HepG2 (cell line): Measurements from ENCODE around the gene SEMA3F. TPM values are rescaled to one million over a fixed set of nuclear protein-coding genes. Genes with fewer than 3 reads are reported as not detected.

Experiments
- ATAC-seq: fragments of 200-7000 bp; cut with Tn5 transposase; 3 replicates; pipeline ENCODE4 v1.9.1; 2020; ENCODE audit warnings: mild to moderate bottlenecking, moderate library complexity
- BruUV-seq: library from RNA; stranded (reverse); fragments of 400-500 nt; replicated peaks from 2 replicates; lab custom pipeline; 2021; lab: Mats Ljungman, UMichigan
- CTCF ChIA-PET: fragments of 300-600 bp; formaldehyde crosslinking; extraction: SDS; loops from one replicate; lab custom pipeline; 2021; ENCODE audit warnings: low total read pairs, inconsistent platforms, low intra/inter-chr PET ratio; lab: Yijun Ruan, JAX
- POLR2A ChIA-PET: fragments of 350-600 bp; sonication (Branson Sonifier 250); formaldehyde crosslinking; loops from one replicate; lab custom pipeline; 2020; ENCODE audit warnings: antibody characterized with exemption, inconsistent platforms; lab: Yijun Ruan, JAX
- DNase-seq: peaks from one replicate; pipeline ENCODE4 v3.0.0-alpha.2; 2015; ENCODE audit warnings: low spot score
- FAIRE-seq: peaks from 3 replicates; lab custom pipeline; 2011; peaks lifted over from hg19 to GRCh38; lab: Jason Lieb, UNC
- H2AFZ ChIP-seq: one replicate; pipeline ENCODE4 v1.6.1; 2011; ENCODE audit warnings: low read length, inconsistent platforms
- H3K27ac ChIP-seq: fragments of 300-600 bp; 3 replicates; pipeline ENCODE4 v1.8.0; 2011; ENCODE audit warnings: mixed run types, mild to moderate bottlenecking, mixed read lengths, low read length, inconsistent platforms; ENCODE audit not compliant: insufficient read depth; ENCODE audit errors: extremely low read length
- H3K27me3 ChIP-seq, 2 experiments: fragments of 200-600 bp in 1 of 2; 2 replicates in 1 of 2; 3 replicates in 1 of 2; pipeline versions ENCODE4 v1.6.0 to v1.8.0; 2011; ENCODE audit warnings: low read length in 2 of 2, mild to moderate bottlenecking in 2 of 2, moderate library complexity in 2 of 2, inconsistent platforms in 1 of 2; ENCODE audit not compliant: insufficient read depth in 2 of 2, control insufficient read depth in 1 of 2
- H3K36me3 ChIP-seq, 2 experiments: fragments of 200-600 bp in 1 of 2; replicated peaks in 1 of 2; 2 replicates in 1 of 2; 3 replicates in 1 of 2; pipeline versions ENCODE4 v1.5.1 to v1.8.0; 2011; ENCODE audit warnings: low read length in 2 of 2, inconsistent platforms in 1 of 2; ENCODE audit not compliant: insufficient read depth in 2 of 2, control insufficient read depth in 1 of 2
- H3K4me1 ChIP-seq: 2 replicates; pipeline ENCODE4 v1.5.1; 2012; ENCODE audit warnings: low read length, inconsistent platforms; ENCODE audit not compliant: insufficient read depth
- H3K4me2 ChIP-seq: 2 replicates; pipeline ENCODE4 v1.6.0; 2011; ENCODE audit warnings: low read depth, low read length, inconsistent platforms
- H3K4me3 ChIP-seq, 3 experiments: fragments of 200-600 bp in 1 of 3; sonication (generic), shearing (Covaris generic) in 1 of 3; replicated peaks in 1 of 3; 2 replicates each; pipeline ENCODE4 v1.5.1; 2011 to 2016; ENCODE audit warnings: low read length in 3 of 3, inconsistent platforms in 2 of 3, low read depth in 2 of 3, mild to moderate bottlenecking in 2 of 3, control low read depth in 1 of 3, mixed read lengths in 1 of 3; ENCODE audit not compliant: insufficient read depth in 1 of 3
- H3K79me2 ChIP-seq: one replicate; pipeline ENCODE4 v1.6.1; 2011; ENCODE audit warnings: low read length, inconsistent platforms; ENCODE audit not compliant: insufficient read depth
- H3K9ac ChIP-seq: 2 replicates; pipeline ENCODE4 v1.6.0; 2011; ENCODE audit warnings: mild to moderate bottlenecking, low read depth, low read length, inconsistent platforms; ENCODE audit not compliant: insufficient read depth
- H3K9me3 ChIP-seq: 2 replicates; pipeline ENCODE4 v1.5.1; 2012; ENCODE audit warnings: mild to moderate bottlenecking, low read length
- H4K20me1 ChIP-seq: 2 replicates; pipeline ENCODE4 v1.6.0; 2011; ENCODE audit warnings: inconsistent platforms, mild to moderate bottlenecking, low read length, moderate library complexity; ENCODE audit not compliant: insufficient read depth
- BRCA1 ChIP-seq: sonication (generic); formaldehyde crosslinking; IDR thresholded peaks from 2 replicates; pipeline ENCODE4 v1.4.0; 2020; ENCODE audit warnings: missing genetic modification reagents
- ERF ChIP-seq: IDR thresholded peaks from 2 replicates; pipeline ENCODE4 v1.6.1; 2018; ENCODE audit warnings: missing biosample characterization, missing genetic modification reagents
- HIVEP1 ChIP-seq: sonication (generic); formaldehyde crosslinking; IDR thresholded peaks from 2 replicates; pipeline ENCODE4 v1.4.0; 2020; ENCODE audit warnings: mild to moderate bottlenecking, missing genetic modification reagents
- MBD4 ChIP-seq: IDR thresholded peaks from 2 replicates; pipeline ENCODE4 v1.6.1; 2012; ENCODE audit warnings: low read length, inconsistent platforms, borderline replicate concordance
- SMARCE1 ChIP-seq: fragments of 450-650 bp; IDR thresholded peaks from 2 replicates; pipeline ENCODE4 v1.6.1; 2017; ENCODE audit warnings: borderline replicate concordance
- SMC3 ChIP-seq: IDR thresholded peaks from 2 replicates; pipeline ENCODE4 v1.6.1; 2011; ENCODE audit warnings: low read length, improper control_type of control experiment
- ZFP91 ChIP-seq: sonication (generic); formaldehyde crosslinking; IDR thresholded peaks from 2 replicates; pipeline ENCODE4 v1.9.0; 2022; ENCODE audit warnings: missing genetic modification reagents, mild to moderate bottlenecking, borderline replicate concordance
- ZNF12 ChIP-seq: sonication (generic); formaldehyde crosslinking; IDR thresholded peaks from 2 replicates; pipeline ENCODE4 v1.5.0; 2020; ENCODE audit warnings: missing genetic modification reagents
- ZNF18 ChIP-seq: sonication (generic); formaldehyde crosslinking; IDR thresholded peaks from 2 replicates; pipeline ENCODE4 v1.8.0; 2022; ENCODE audit warnings: mild to moderate bottlenecking, missing genetic modification reagents; ENCODE audit not compliant: insufficient replicate concordance
- ZNF24 ChIP-seq: fragments of 450-650 bp; IDR thresholded peaks from 2 replicates; pipeline ENCODE4 v1.6.1; 2017; ENCODE audit warnings: antibody characterized with exemption, mild to moderate bottlenecking
- ZNF256 ChIP-seq: sonication (generic); formaldehyde crosslinking; conservative IDR thresholded peaks from 2 replicates; pipeline ENCODE4 v1.4.0; 2020; ENCODE audit warnings: missing genetic modification reagents
- ZNF512 ChIP-seq: sonication (generic); formaldehyde crosslinking; IDR thresholded peaks from 2 replicates; pipeline ENCODE4 v1.4.0; 2020; ENCODE audit warnings: mild to moderate bottlenecking, missing genetic modification reagents
- ZNF556 ChIP-seq: sonication (generic); formaldehyde crosslinking; IDR thresholded peaks from 2 replicates; pipeline ENCODE4 v1.4.0; 2020; ENCODE audit warnings: mild to moderate bottlenecking, missing genetic modification reagents, borderline replicate concordance
- ZNF619 ChIP-seq: sonication (generic); formaldehyde crosslinking; IDR thresholded peaks from 2 replicates; pipeline ENCODE4 v1.4.0; 2020; ENCODE audit warnings: mild to moderate bottlenecking, missing genetic modification reagents
- ZNF704 ChIP-seq: sonication (generic); formaldehyde crosslinking; IDR thresholded peaks from 2 replicates; pipeline ENCODE4 v1.8.1; 2023; ENCODE audit warnings: mild to moderate bottlenecking, inconsistent platforms, moderate library complexity, missing genetic modification reagents, borderline replicate concordance
- ZNF740 ChIP-seq: sonication (generic); formaldehyde crosslinking; IDR thresholded peaks from 2 replicates; pipeline ENCODE4 v1.4.0; 2020; ENCODE audit warnings: missing genetic modification reagents
- ZNF790 ChIP-seq: sonication (generic); formaldehyde crosslinking; IDR thresholded peaks from 2 replicates; pipeline ENCODE4 v1.8.0; 2022; ENCODE audit warnings: missing genetic modification reagents, mild to moderate bottlenecking, borderline replicate concordance
- ZNF850 ChIP-seq: sonication (generic); formaldehyde crosslinking; conservative IDR thresholded peaks from 2 replicates; pipeline ENCODE4 v1.9.0; 2021; ENCODE audit warnings: mild to moderate bottlenecking, missing genetic modification reagents
- WGBS: methylation state at CpG from one replicate; pipeline ENCODE4 v1.1.6; 2017; ENCODE audit warnings: low lambda C conversion rate; 5-methylcytosine and 5-hydroxymethylcytosine counted together
- in situ Hi-C: cut with HindIII; loops from 2 replicates; pipeline ENCODE4 v1.10.0; 2017; ENCODE audit warnings: low pct_unique_long_range_greater_than_20kb; ENCODE audit not compliant: extremely low pct_ligation_motif_present
- intact Hi-C: fragments of 100-400 bp; cut with micrococcal nuclease; formaldehyde crosslinking; loops from one replicate; pipeline ENCODE4 v1.10.0; 2022; ENCODE audit not compliant: unreplicated experiment
- polyA plus RNA-seq, 8 experiments: library from polyadenylated mRNA; depleted of rRNA in 3 of 8; stranded (reverse) in 7 of 8; unstranded in 1 of 8; fragments of >200 nt; fragmentation: Illumina TruSeq in 4 of 8; extraction: Trizol in 4 of 8; gene quantifications; 2 replicates each; pipeline versions ENCODE4 v1.2.1 to v1.2.3, GENCODE V29; 2011 to 2016; ENCODE audit warnings: low read depth in 4 of 8, missing spikeins in 1 of 8, mixed read lengths in 1 of 8; ENCODE audit not compliant: insufficient read depth in 1 of 8
- total RNA-seq, 5 experiments: library from RNA; depleted of rRNA; stranded (reverse); fragments of >200 nt; fragmentation: Illumina TruSeq; extraction: Trizol; gene quantifications; 2 replicates each; pipeline ENCODE4 v1.2.3, GENCODE V29; 2016; ENCODE audit warnings: low read depth in 1 of 5

The SEMA3F gene
- total and polyA plus RNA-seq, 2 of the 13 experiments (the other 11 are each of a cell fraction or from before 2014, with no cell fraction given), result 7.6 to 17.2 TPM

- Histone ChIP-seq H4K20me1 (no peaks in the 10 kb centered on the region), H3K27me3 (peaks cover 0 to 15% of the 10 kb centered on the region in 2 experiments; a peak in 2 of 5 replicates), H3K4me2 (peak overlapping the region; percentile 91), H3K9me3 (no peaks in the 10 kb centered on the region), H3K4me3 (peak overlapping the region; percentile 67 to 84 (median 81)), H3K27ac (no peak overlapping the region), H3K4me1 (peaks cover 65% of the 10 kb centered on the region), H3K9ac (peak overlapping the region; percentile 71), H3K79me2 (peaks cover 7% of the 10 kb centered on the region), H3K36me3 (peaks cover 0 to 11% of the 10 kb centered on the region in 2 experiments; a peak in 1 of 5 replicates), H2AFZ (no peak overlapping the region)
- no TSS peak for BruUV-seq
- no peak for FAIRE-seq
- DNase-seq, result no peak
- 3% methylated on average over 7 of the region's 13 CpGs for WGBS
- ChIA-PET POLR2A (interaction anchor here (1.1 to 3.7 kb wide), 6 partner anchors 10 to 39 kb away, joined by 3 to 23 read pairs (median 6); no protein-coding TSS in a partner anchor), CTCF (interaction anchor here (3.0 kb wide), 1 partner anchor 33 kb away, joined by 22 read pairs; no protein-coding TSS in a partner anchor)
- ATAC-seq, result no peak
- intact Hi-C loops, result loop anchor here (1.0 kb wide), 1 partner anchor 33 kb away; no protein-coding TSS in a partner anchor
- in situ Hi-C loops, result no loop called here
- TF ChIP-seq ZNF790 (no peak), ZNF256 (CRISPR knock-in tag) (no peak), ZNF24 (no peak), ERF (CRISPR knock-in tag) (no peak), ZNF619 (no peak), ZNF512 (no peak), SMC3 (no peak), ZFP91 (no peak), ZNF704 (CRISPR knock-in tag) (no peak), ZNF12 (no peak), ZNF556 (CRISPR knock-in tag) (no peak), ZNF850 (no peak), ZNF740 (CRISPR knock-in tag) (0 out of 2 replicates have a peak, but pooled peaks have one; percentile 44), HIVEP1 (no peak), BRCA1 (CRISPR knock-in tag) (no peak), SMARCE1 (no peak), MBD4 (no peak), ZNF18 (CRISPR knock-in tag) (no peak)
Observed at GRCh38 chr3:50155891-50156290, 767 bp downstream of the SEMA3F start.
